Sigmoid colon (tissue), 7 donors: ENCODE results near the gene ATP5F1E. TPM values are rescaled to one million over a fixed set of nuclear protein-coding genes. Genes with fewer than 3 reads are reported as not detected.
"Not testable (repeated sequence)": the region's sequence is repeated elsewhere in the genome, so short reads cannot be mapped to it uniquely, and the experiment has no call there.

Source experiments
- DNase-seq: peaks from one replicate; pipeline ENCODE4 v3.0.0-alpha.2; 2019
- H3K27ac ChIP-seq, 4 donors: fragments of 200-600 bp; sonication (generic); one replicate each; pipeline ENCODE4 v1.5.1; 2016 to 2019; ENCODE audit warnings: mild to moderate bottlenecking in 1 of 4
- H3K27me3 ChIP-seq, 3 donors: fragments of 200-600 bp; sonication (generic); one replicate each; pipeline ENCODE4 v1.5.1; 2019; ENCODE audit warnings: mild to moderate bottlenecking in 1 of 3
- H3K36me3 ChIP-seq, 4 donors: fragments of 200-600 bp; sonication (generic); one replicate each; pipeline ENCODE4 v1.5.1; 2016 to 2019
- H3K4me1 ChIP-seq, 4 donors: fragments of 200-600 bp; sonication (generic); one replicate each; pipeline ENCODE4 v1.5.1; 2017 to 2019
- H3K4me3 ChIP-seq, 4 donors: fragments of 200-600 bp; sonication (generic); one replicate each; pipeline ENCODE4 v1.5.1; 2017 to 2019; ENCODE audit warnings: mild to moderate bottlenecking in 2 of 4, moderate library complexity in 1 of 4
- H3K9me3 ChIP-seq, 4 donors: fragments of 200-600 bp in 3 of 4; sonication (generic) in 3 of 4; one replicate each; pipeline versions ENCODE4 v1.5.1 to v1.6.1; 2013 to 2019
- CTCF ChIP-seq, 4 experiments: fragments of 450-650 bp in 3 of 4; fragments of 200-600 bp in 1 of 4; IDR thresholded peaks; one replicate each; pipeline ENCODE4 v1.5.1; 2016 to 2019; ENCODE audit warnings: antibody characterized with exemption in 4 of 4, mild to moderate bottlenecking in 3 of 4, moderate library complexity in 2 of 4
- EP300 ChIP-seq, 4 donors: sonication (generic); formaldehyde crosslinking; IDR thresholded peaks; one replicate each; pipeline ENCODE4 v1.6.1; 2017; ENCODE audit warnings: antibody characterized with exemption in 4 of 4
- POLR2A ChIP-seq, 2 donors: fragments of 450-650 bp; IDR thresholded peaks; one replicate each; pipeline ENCODE4 v1.6.1; 2016; ENCODE audit warnings: antibody characterized with exemption in 2 of 2, mild to moderate bottlenecking in 2 of 2, moderate library complexity in 2 of 2
- POLR2AphosphoS5 ChIP-seq, 4 donors: sonication (generic); formaldehyde crosslinking; IDR thresholded peaks; one replicate each; pipeline ENCODE4 v1.6.1; 2017; ENCODE audit warnings: antibody characterized with exemption in 4 of 4
- WGBS, 2 donors: extraction: QIAGEN DNeasy Blood & Tissue Kit; methylation state at CpG; one replicate each; pipeline ENCODE4 v1.1.7; 2013; 5-methylcytosine and 5-hydroxymethylcytosine counted together
- intact Hi-C: fragments of 100-400 bp; cut with DNase I; formaldehyde crosslinking; loops from one replicate; pipeline ENCODE4 v1.15.1; 2023
- polyA plus RNA-seq, 3 donors: library from polyadenylated mRNA; stranded (reverse); fragments of 200-250 nt; gene quantifications; one replicate each; pipeline ENCODE4 v1.2.3, GENCODE V29; 2013
- total RNA-seq, 4 donors: library from RNA; depleted of rRNA; stranded (reverse); fragments of >200 nt; gene quantifications; one replicate each; pipeline ENCODE4 v1.1.0, GENCODE V29; 2016
- donor health status: healthy with polysubstance abuse.
- donor health status: Bipolar disorder and iron deficiency.
- donor health status: healthy.

The ATP5F1E gene
- total and polyA plus RNA-seq, 7 donors, result 28.5 to 110 (median 57.4) TPM

- TF ChIP-seq POLR2A (IDR thresholded peaks at IDR 0.05) (peak; percentile 43 to 55), EP300 (IDR thresholded peaks at IDR 0.05) (no peak), POLR2AphosphoS5 (IDR thresholded peaks at IDR 0.05) (peak in 3 of 4 donors; percentile 52 to 87 (median 78))
- peak within 1 kb of the TSS; percentile 81 to 86 (median 86) for H3K27ac ChIP-seq
- intact Hi-C loops, result loop anchor here (1.0 to 10.0 kb wide), 2 partner anchors 10 to 727 kb away; partner anchors contain the start of gene ATP5F1E
- no peaks in the 10 kb centered on the region for H3K9me3 ChIP-seq
- peak; percentile 77 for DNase-seq
- peaks cover 0 to 39% (median 33%) of the 10 kb centered on the region in 4 donors for H3K4me1 ChIP-seq
- H3K4me3 ChIP-seq, result peak within 1 kb of the TSS; percentile 73 to 94 (median 85)
- no peaks in the 10 kb centered on the region for H3K27me3 ChIP-seq
- peaks cover 0 to 11% (median 5%) of the 10 kb centered on the region in 4 donors for H3K36me3 ChIP-seq
- 1 to 2% methylated on average over 50 of the region's 50 CpGs for WGBS, 2 donors
Measured at GRCh38 chr20:59042151-59042795, 10.1 kb upstream of the ATP5F1E start, which contains the start of gene PRELID3B. TSS of gene PRELID3B (minus strand) at chr20:59042786. CDS start at chr20:59042730, 56 bp downstream.

- H3K4me1 ChIP-seq, result peaks cover 0 to 39% (median 33%) of the 10 kb centered on the region in 4 donors
- H3K36me3 ChIP-seq, result peaks cover under 1 to 19% (median 7%) of the 10 kb centered on the region in 4 donors
- 62 to 91% methylated on average over 16 of the region's 16 CpGs for WGBS, 2 donors
- peak overlapping the region in 3 of 4 donors; percentile 81 to 86 (median 85) for H3K27ac ChIP-seq
- not testable (repeated sequence) for H3K9me3 ChIP-seq, DNase-seq, H3K27me3 ChIP-seq
- intact Hi-C loops, result loop anchor here (10.0 kb wide), 1 partner anchor 727 kb away; no protein-coding TSS in a partner anchor
- H3K4me3 ChIP-seq, result peak overlapping the region in 3 of 4 donors; percentile 73 to 94 (median 80)
Measured at GRCh38 chr20:59041487-59041886, 9.4 kb upstream of the ATP5F1E start.

GRCh38 chr20:59040667-59041066 lies 8.5 kb upstream of the ATP5F1E start:
- H3K36me3 ChIP-seq, result peaks cover 8 to 27% (median 14%) of the 10 kb centered on the region in 4 donors
- WGBS, 2 donors, result 24 to 73% methylated on average over 5 of the region's 5 CpGs
- TF ChIP-seq CTCF (IDR thresholded peaks at IDR 0.05) (no peak), EP300 (IDR thresholded peaks at IDR 0.05) (no peak), POLR2A (IDR thresholded peaks at IDR 0.05) (no peak), POLR2AphosphoS5 (IDR thresholded peaks at IDR 0.05) (no peak)
- H3K9me3 ChIP-seq, result no peaks in the 10 kb centered on the region
- intact Hi-C loops, result loop anchor here (10.0 kb wide), 1 partner anchor 726 kb away; no protein-coding TSS in a partner anchor
- no peak for DNase-seq
- H3K4me3 ChIP-seq, result no peak overlapping the region
- peaks cover 0 to 39% (median 33%) of the 10 kb centered on the region in 4 donors for H3K4me1 ChIP-seq
- no peaks in the 10 kb centered on the region for H3K27me3 ChIP-seq
- H3K27ac ChIP-seq, result no peak overlapping the region

- H3K27me3 ChIP-seq, result no peaks in the 10 kb centered on the region
- H3K4me3 ChIP-seq, result no peak overlapping the region
- peaks cover 0 to 39% (median 33%) of the 10 kb centered on the region in 4 donors for H3K4me1 ChIP-seq
- intact Hi-C loops, result no loop called here
- DNase-seq, result no peak
- no peaks in the 10 kb centered on the region for H3K9me3 ChIP-seq
- 59 to 70% methylated on average over 1 of the region's 1 CpG for WGBS, 2 donors
- peaks cover 11 to 42% (median 20%) of the 10 kb centered on the region in 4 donors for H3K36me3 ChIP-seq
- no peak for TF ChIP-seq CTCF (IDR thresholded peaks at IDR 0.05)
- TF ChIP-seq POLR2A (IDR thresholded peaks at IDR 0.05), result no peak
- no peak for TF ChIP-seq POLR2AphosphoS5 (IDR thresholded peaks at IDR 0.05)
- TF ChIP-seq EP300 (IDR thresholded peaks at IDR 0.05), result no peak
- no peak overlapping the region for H3K27ac ChIP-seq
Measured at GRCh38 chr20:59039233-59039632, 7.1 kb upstream of the ATP5F1E start.

- WGBS, 2 donors, result 95% methylated on average over 12 of the region's 12 CpGs
- TF ChIP-seq POLR2AphosphoS5 (IDR thresholded peaks at IDR 0.05) (no peak), EP300 (IDR thresholded peaks at IDR 0.05) (no peak), CTCF (IDR thresholded peaks at IDR 0.05) (no peak)
Measured at GRCh38 chr20:59037386-59037785, 5.3 kb upstream of the ATP5F1E start.

More at GRCh38 chr20:59037386-59037785, 5.3 kb upstream of the ATP5F1E start:
- intact Hi-C loops, result no loop called here
- no peaks in the 10 kb centered on the region for H3K27me3 ChIP-seq
- no peak overlapping the region for H3K4me3 ChIP-seq
- H3K4me1 ChIP-seq, result peaks cover 0 to 37% (median 31%) of the 10 kb centered on the region in 4 donors
- no peak for DNase-seq
- H3K9me3 ChIP-seq, result no peaks in the 10 kb centered on the region
- H3K36me3 ChIP-seq, result peaks cover 11 to 49% (median 20%) of the 10 kb centered on the region in 4 donors
- H3K27ac ChIP-seq, result no peak overlapping the region
